Loucy (cell line): ENCODE results near the gene UNC13C.

Source experiments
- H2AFZ ChIP-seq: fragments of 200-600 bp; sonication (generic); 2 replicates; pipeline ENCODE4 v1.6.0; 2016; ENCODE audit warnings: antibody characterized with exemption, mild to moderate bottlenecking, low read length, moderate library complexity
- H3F3A ChIP-seq: fragments of 200-600 bp; 2 replicates; pipeline ENCODE4 v1.6.0; 2016; ENCODE audit warnings: antibody characterized with exemption, low read depth, mild to moderate bottlenecking
- H3K27me3 ChIP-seq: fragments of 200-600 bp; sonication (generic); 2 replicates; pipeline ENCODE4 v1.6.1; 2014; ENCODE audit warnings: low read length, mild to moderate bottlenecking; ENCODE audit not compliant: insufficient read depth, poor library complexity, severe bottlenecking
- H3K36me3 ChIP-seq: fragments of 200-600 bp; sonication (generic); 2 replicates; pipeline ENCODE4 v1.6.1; 2016; ENCODE audit warnings: low read length; ENCODE audit not compliant: insufficient read depth
- H3K4me1 ChIP-seq: fragments of 200-600 bp; sonication (generic); 2 replicates; pipeline ENCODE4 v1.5.1; 2014; ENCODE audit warnings: low read length, mild to moderate bottlenecking; ENCODE audit not compliant: insufficient read depth, poor library complexity, severe bottlenecking
- H3K4me2 ChIP-seq: fragments of 200-600 bp; sonication (generic); 2 replicates; pipeline ENCODE4 v1.6.0; 2014; ENCODE audit warnings: antibody characterized with exemption, low read length, low read depth, mild to moderate bottlenecking; ENCODE audit not compliant: poor library complexity, severe bottlenecking
- H3K4me3 ChIP-seq: fragments of 200-600 bp; sonication (generic); 2 replicates; pipeline ENCODE4 v1.5.1; 2014; ENCODE audit warnings: low read length, mild to moderate bottlenecking, mixed read lengths; ENCODE audit not compliant: poor library complexity, severe bottlenecking
- H3K79me2 ChIP-seq: fragments of 200-600 bp; sonication (generic); 2 replicates; pipeline ENCODE4 v1.6.1; 2014; ENCODE audit warnings: low read length; ENCODE audit not compliant: insufficient read depth
- H3K9ac ChIP-seq: fragments of 200-600 bp; sonication (generic); 2 replicates; pipeline ENCODE4 v1.6.0; 2014; ENCODE audit warnings: mild to moderate bottlenecking, low read depth, low read length, moderate library complexity; ENCODE audit not compliant: poor library complexity, severe bottlenecking
- H3K9me2 ChIP-seq: fragments of 200-600 bp; sonication (generic); replicated peaks from 2 replicates; pipeline ENCODE4 v1.6.1; 2016; ENCODE audit warnings: low read depth, low read length, mixed read lengths
- H3K9me3 ChIP-seq: fragments of 200-600 bp; sonication (generic); 2 replicates; pipeline ENCODE4 v1.6.1; 2014; ENCODE audit warnings: mild to moderate bottlenecking, antibody characterized with exemption, low read length, low read depth; ENCODE audit not compliant: insufficient read depth
- H4K20me1 ChIP-seq: fragments of 200-600 bp; sonication (generic); 2 replicates; pipeline ENCODE4 v1.6.0; 2014; ENCODE audit warnings: antibody characterized with exemption, low read length, mild to moderate bottlenecking; ENCODE audit not compliant: insufficient read depth, poor library complexity, severe bottlenecking
- CTCF ChIP-seq: fragments of 200-600 bp; sonication (generic); conservative IDR thresholded peaks from 2 replicates; pipeline ENCODE4 v1.5.1; 2014; ENCODE audit warnings: mild to moderate bottlenecking, antibody characterized with exemption, low read length
- EZH2phosphoT487 ChIP-seq: fragments of 200-600 bp; IDR thresholded peaks from 2 replicates; pipeline ENCODE4 v1.6.1; 2018; ENCODE audit warnings: antibody characterized with exemption, mild to moderate bottlenecking, moderate library complexity, borderline replicate concordance

UNC13C gene

GRCh38 chr15:54347082-54347827 lies 369.0 kb downstream of the UNC13C start:
- H3K4me2 ChIP-seq: no peak overlapping the region
- no peak for TF ChIP-seq CTCF
- TF ChIP-seq EZH2phosphoT487: no peak
- H3K4me3 ChIP-seq: no peak overlapping the region
- no peaks in the 10 kb centered on the region for H4K20me1 ChIP-seq
- no peaks in the 10 kb centered on the region for H3K27me3 ChIP-seq
- no peaks in the 10 kb centered on the region for H3K9me2 ChIP-seq
- no peaks in the 10 kb centered on the region for H3F3A ChIP-seq
- no peaks in the 10 kb centered on the region for H3K79me2 ChIP-seq
- no peaks in the 10 kb centered on the region for H3K9me3 ChIP-seq
- H3K9ac ChIP-seq: no peak overlapping the region
- no peaks in the 10 kb centered on the region for H3K36me3 ChIP-seq
- no peak overlapping the region for H2AFZ ChIP-seq
- no peaks in the 10 kb centered on the region for H3K4me1 ChIP-seq

GRCh38 chr15:54353726-54354125 lies 375.5 kb downstream of the UNC13C start:
- no peaks in the 10 kb centered on the region for H3K36me3 ChIP-seq
- H3F3A ChIP-seq: no peaks in the 10 kb centered on the region
- no peaks in the 10 kb centered on the region for H3K79me2 ChIP-seq
- H3K4me1 ChIP-seq: no peaks in the 10 kb centered on the region
- H3K4me2 ChIP-seq: no peak overlapping the region
- H4K20me1 ChIP-seq: no peaks in the 10 kb centered on the region
- H3K27me3 ChIP-seq: no peaks in the 10 kb centered on the region
- no peak overlapping the region for H3K4me3 ChIP-seq
- no peak overlapping the region for H3K9ac ChIP-seq
- TF ChIP-seq CTCF (no peak), EZH2phosphoT487 (no peak)
- no peaks in the 10 kb centered on the region for H3K9me3 ChIP-seq
- no peaks in the 10 kb centered on the region for H3K9me2 ChIP-seq
- no peak overlapping the region for H2AFZ ChIP-seq

- H2AFZ ChIP-seq: no peak overlapping the region
- H4K20me1 ChIP-seq: no peaks in the 10 kb centered on the region
- no peak for TF ChIP-seq CTCF
- TF ChIP-seq EZH2phosphoT487: no peak
- no peak overlapping the region for H3K4me3 ChIP-seq
- no peaks in the 10 kb centered on the region for H3K79me2 ChIP-seq
- no peaks in the 10 kb centered on the region for H3K27me3 ChIP-seq
- no peaks in the 10 kb centered on the region for H3K36me3 ChIP-seq
- H3K4me2 ChIP-seq: no peak overlapping the region
- H3F3A ChIP-seq: no peaks in the 10 kb centered on the region
- H3K9ac ChIP-seq: no peak overlapping the region
- H3K9me3 ChIP-seq: no peaks in the 10 kb centered on the region
- no peaks in the 10 kb centered on the region for H3K9me2 ChIP-seq
- H3K4me1 ChIP-seq: no peaks in the 10 kb centered on the region
These were observed 376.1 kb downstream of the UNC13C start for GRCh38 chr15:54354341-54354740.
